Skeletal muscle satellite cell (primary cell): ENCODE measurements around the gene MARK1.

Source experiments
- H3K27me3 ChIP-seq: 2 replicates; pipeline ENCODE4 v1.7.0; 2013; ENCODE audit warnings: low read length; ENCODE audit not compliant: control insufficient read depth, insufficient read depth
- H3K36me3 ChIP-seq: 2 replicates; pipeline ENCODE4 v1.7.0; 2013; ENCODE audit warnings: mild to moderate bottlenecking, control low read depth, low read length; ENCODE audit not compliant: insufficient read depth
- H3K4me1 ChIP-seq: 2 replicates; pipeline ENCODE4 v1.7.0; 2013; ENCODE audit warnings: low read length; ENCODE audit not compliant: control insufficient read depth, insufficient read depth
- H3K4me2 ChIP-seq: 2 replicates; pipeline ENCODE4 v1.7.0; 2013; ENCODE audit warnings: mild to moderate bottlenecking, low read length
- H3K4me3 ChIP-seq: 2 replicates; pipeline ENCODE4 v1.7.0; 2013; ENCODE audit warnings: low read length
- H3K9ac ChIP-seq: 2 replicates; pipeline ENCODE4 v1.7.0; 2013; ENCODE audit warnings: mild to moderate bottlenecking, low read depth, low read length, moderate library complexity
- H3K9me3 ChIP-seq: replicated peaks from 2 replicates; pipeline ENCODE4 v1.7.0; 2013; ENCODE audit warnings: mild to moderate bottlenecking, control low read depth, low read length

MARK1 gene

DNA sequence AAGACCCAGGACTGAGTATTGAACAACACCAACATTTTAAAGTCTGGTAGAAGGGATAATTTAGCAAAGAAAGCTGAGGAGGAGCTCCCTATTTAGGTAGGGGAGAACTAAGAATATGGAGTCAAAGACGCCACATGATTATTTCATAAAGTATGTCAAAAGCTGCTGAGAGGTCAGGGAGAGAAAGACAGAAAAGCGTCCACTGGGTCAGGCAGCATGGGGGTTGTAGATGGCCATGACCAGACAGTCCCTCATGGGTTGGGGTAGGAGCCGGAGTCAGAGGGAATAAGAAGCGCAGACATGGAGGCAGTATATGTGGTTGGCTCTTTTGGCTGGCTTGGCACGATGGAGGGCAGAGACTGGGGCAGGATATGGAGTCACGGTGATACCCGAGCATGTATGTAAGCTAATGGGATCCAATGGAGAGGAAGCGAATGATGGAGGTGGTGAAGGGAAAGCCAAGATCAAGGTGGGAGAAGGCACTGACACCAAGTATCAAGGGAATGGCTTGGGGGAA is 167.0 kb downstream of the MARK1 start:
- H3K4me1 ChIP-seq, result peaks cover under 1% of the 10 kb centered on the region
- no peak overlapping the region for H3K4me2 ChIP-seq
- no peaks in the 10 kb centered on the region for H3K36me3 ChIP-seq
- H3K9ac ChIP-seq, result no peak overlapping the region
- no peaks in the 10 kb centered on the region for H3K9me3 ChIP-seq
- no peak overlapping the region for H3K4me3 ChIP-seq
- H3K27me3 ChIP-seq, result peaks cover 16% of the 10 kb centered on the region

DNA sequence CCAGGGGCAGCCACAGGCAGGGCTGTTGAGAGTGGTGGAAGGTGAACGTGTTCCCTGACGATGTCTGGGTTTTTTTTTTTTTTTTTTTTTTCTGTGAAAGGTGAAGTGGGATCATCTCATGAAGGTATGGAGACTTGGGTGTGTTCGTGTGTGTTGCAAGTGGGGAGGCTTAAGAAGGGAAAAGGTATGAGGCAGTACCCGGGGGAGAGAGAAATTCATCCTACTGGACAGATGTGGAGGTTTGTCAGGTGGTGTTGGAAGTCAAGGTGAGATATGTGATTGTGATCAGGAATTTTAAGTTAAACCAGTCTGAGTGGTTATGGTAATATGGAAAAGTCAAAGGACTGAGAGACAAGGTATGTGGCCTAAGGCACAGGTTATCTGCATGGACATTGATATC is 167.5 kb downstream of the MARK1 start:
- peaks cover 16% of the 10 kb centered on the region for H3K27me3 ChIP-seq
- H3K36me3 ChIP-seq, result no peaks in the 10 kb centered on the region
- H3K4me3 ChIP-seq, result no peak overlapping the region
- no peaks in the 10 kb centered on the region for H3K4me1 ChIP-seq
- H3K9ac ChIP-seq, result no peak overlapping the region
- no peaks in the 10 kb centered on the region for H3K9me3 ChIP-seq
- no peak overlapping the region for H3K4me2 ChIP-seq

DNA sequence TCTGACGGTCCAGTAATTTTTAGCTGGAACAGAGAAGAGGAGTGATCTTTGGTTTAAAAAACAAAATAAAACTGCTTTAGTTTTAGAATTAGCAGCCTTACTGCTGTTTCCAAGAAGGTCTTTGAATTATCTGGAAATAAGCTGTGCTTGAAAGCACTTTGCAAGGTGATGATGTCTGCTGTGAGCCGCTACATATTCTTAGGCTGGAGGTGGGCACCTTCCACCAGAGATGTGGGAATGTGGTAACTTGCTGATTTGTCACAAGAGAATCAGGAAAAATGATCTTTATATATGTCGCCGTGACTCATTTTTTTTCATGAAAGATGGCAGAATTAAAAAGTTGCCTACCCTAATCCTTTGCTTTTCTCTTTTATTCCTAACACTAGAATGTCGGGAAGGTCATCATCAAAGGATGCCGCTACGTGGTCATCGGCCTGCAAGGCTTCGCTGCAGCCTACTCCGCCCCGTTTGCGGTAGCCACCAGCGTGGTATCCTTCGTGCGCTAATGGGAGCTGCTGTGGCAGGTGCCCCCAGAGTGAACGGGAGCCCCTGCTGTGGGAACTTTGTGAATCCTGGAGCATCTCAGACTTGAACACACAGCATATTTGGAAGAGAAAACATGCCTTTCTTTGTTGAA is 168.4 kb downstream of the MARK1 start:
- H3K9ac ChIP-seq, result no peak overlapping the region
- H3K36me3 ChIP-seq, result no peaks in the 10 kb centered on the region
- no peak overlapping the region for H3K4me2 ChIP-seq
- no peaks in the 10 kb centered on the region for H3K4me1 ChIP-seq
- peaks cover 8% of the 10 kb centered on the region for H3K27me3 ChIP-seq
- no peaks in the 10 kb centered on the region for H3K9me3 ChIP-seq
- no peak overlapping the region for H3K4me3 ChIP-seq

DNA sequence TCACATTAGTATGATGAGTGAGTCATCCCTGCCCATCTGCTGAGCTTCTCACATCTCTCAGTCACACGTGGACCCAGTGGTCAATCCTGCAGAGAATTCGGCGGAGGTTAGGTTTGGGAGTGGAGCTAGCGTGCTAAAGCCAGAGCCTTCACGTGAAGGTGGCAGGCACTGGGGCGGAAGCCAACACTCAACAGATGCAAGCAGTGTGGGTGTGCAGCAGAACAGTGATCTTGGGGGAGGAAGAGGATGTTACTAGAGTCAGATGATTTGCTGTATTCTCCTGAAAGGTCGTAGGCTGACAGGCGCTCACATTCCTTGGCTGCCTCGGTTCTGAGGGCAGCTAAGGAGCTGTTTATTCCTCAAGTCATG is 168.9 kb downstream of the MARK1 start:
- Histone ChIP-seq H3K36me3 (no peaks in the 10 kb centered on the region), H3K4me3 (no peak overlapping the region), H3K9ac (no peak overlapping the region), H3K4me1 (no peaks in the 10 kb centered on the region), H3K4me2 (no peak overlapping the region), H3K9me3 (no peaks in the 10 kb centered on the region), H3K27me3 (peaks cover 3% of the 10 kb centered on the region)

DNA sequence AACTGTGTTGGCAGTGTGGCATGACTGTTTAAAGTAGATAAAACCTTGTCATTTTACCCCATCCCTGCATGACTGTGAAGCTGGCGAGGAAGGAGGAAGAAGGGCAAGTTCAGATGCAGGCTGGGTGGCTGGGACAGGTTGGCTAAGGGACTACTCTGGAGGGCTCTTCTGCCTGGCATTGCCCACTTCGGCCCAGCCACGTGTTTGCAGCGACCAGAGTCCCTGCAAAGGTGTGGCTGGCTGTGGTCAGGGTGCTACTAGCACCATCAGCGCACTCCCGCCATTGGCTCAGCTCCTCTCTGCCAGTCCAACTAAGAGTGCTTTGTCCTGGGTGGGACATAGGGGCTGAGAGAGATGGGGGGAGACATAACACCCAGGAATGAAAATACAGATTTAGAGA is 169.4 kb downstream of the MARK1 start:
- no peaks in the 10 kb centered on the region for H3K4me1 ChIP-seq
- no peaks in the 10 kb centered on the region for H3K9me3 ChIP-seq
- H3K4me2 ChIP-seq, result no peak overlapping the region
- no peaks in the 10 kb centered on the region for H3K27me3 ChIP-seq
- no peak overlapping the region for H3K4me3 ChIP-seq
- no peaks in the 10 kb centered on the region for H3K36me3 ChIP-seq
- H3K9ac ChIP-seq, result no peak overlapping the region

DNA sequence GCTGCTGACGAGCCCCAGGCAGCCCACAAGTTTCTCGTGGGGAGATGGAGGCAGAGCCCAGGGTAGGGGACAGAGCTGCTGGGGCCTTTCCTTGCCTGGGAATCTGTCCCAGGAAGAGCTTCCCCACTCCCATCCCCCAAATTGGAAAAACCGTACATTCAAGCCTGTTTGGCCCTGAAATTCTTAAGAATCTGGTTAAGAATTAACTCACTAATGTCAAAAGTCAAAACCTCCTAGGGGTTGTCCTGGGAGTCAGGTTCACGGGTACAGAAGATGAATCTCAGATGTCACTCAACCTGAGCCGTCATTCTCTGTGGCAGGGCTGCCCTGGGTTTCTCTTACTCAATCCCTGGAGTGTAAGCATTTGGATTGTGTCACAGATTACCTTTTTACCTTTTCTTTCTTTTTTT is 170.7 kb downstream of the MARK1 start:
- H3K9ac ChIP-seq, result no peak overlapping the region
- H3K9me3 ChIP-seq, result no peaks in the 10 kb centered on the region
- no peaks in the 10 kb centered on the region for H3K27me3 ChIP-seq

DNA sequence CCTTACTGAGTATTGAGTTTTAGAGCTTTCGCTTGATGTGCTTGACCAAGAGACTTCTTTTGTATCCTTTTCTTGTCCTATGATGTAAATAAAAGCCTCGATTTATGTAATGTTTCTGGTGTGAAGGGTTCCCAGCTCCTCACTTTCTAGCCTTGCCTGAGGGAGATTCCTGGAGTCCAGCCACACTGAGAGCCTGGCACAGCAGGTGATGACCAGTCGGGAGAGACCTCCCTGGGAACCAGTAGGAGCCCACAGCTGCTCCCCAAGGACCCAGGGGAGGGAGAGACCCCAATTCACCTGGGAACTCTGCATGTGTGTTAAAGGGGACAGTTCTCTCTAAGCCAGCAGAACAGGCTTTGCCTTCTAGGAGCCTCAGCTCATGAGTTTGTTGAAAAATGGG is 171.1 kb downstream of the MARK1 start:
- Histone ChIP-seq H3K36me3 (no peaks in the 10 kb centered on the region), H3K27me3 (no peaks in the 10 kb centered on the region), H3K9ac (no peak overlapping the region), H3K4me2 (no peak overlapping the region), H3K9me3 (no peaks in the 10 kb centered on the region), H3K4me3 (no peak overlapping the region), H3K4me1 (no peaks in the 10 kb centered on the region)

More for the DNA sequence above, 170.7 kb downstream of the MARK1 start:
- H3K36me3 ChIP-seq, result no peaks in the 10 kb centered on the region
- no peak overlapping the region for H3K4me3 ChIP-seq
- no peaks in the 10 kb centered on the region for H3K4me1 ChIP-seq
- no peak overlapping the region for H3K4me2 ChIP-seq

DNA sequence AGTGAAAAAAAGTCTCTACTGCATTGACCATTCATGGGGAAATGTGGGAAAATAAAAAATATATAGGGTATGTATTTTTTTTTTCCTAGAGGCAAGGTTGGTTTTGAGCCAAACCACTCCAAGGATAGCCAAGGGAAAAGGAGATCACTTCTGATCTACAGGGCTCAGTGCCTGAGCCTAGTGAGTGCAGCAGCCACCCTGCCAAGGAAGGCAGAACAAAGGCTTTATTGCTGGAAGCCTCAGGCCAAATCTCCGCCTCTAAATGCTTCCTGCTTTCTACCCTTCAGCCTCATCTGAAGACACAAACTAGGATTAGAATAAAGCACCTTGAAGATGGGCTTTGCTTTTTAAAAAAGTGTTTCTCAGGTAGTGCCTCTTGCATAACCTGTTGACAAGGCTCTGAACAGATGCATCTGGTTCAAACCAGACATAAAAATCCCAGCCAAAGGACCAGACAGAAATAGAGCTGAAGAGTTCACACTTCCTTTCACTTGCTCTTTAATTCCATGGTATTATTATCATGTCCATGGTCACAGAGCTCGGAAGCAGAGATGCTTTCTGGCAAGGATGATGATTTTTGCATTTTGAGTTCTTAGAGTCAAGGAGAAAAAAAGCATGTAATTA is 172.7 kb downstream of the MARK1 start:
- Histone ChIP-seq H3K4me2 (no peak overlapping the region), H3K4me1 (no peaks in the 10 kb centered on the region), H3K27me3 (no peaks in the 10 kb centered on the region), H3K9ac (no peak overlapping the region), H3K4me3 (no peak overlapping the region), H3K36me3 (no peaks in the 10 kb centered on the region), H3K9me3 (no peaks in the 10 kb centered on the region)

DNA sequence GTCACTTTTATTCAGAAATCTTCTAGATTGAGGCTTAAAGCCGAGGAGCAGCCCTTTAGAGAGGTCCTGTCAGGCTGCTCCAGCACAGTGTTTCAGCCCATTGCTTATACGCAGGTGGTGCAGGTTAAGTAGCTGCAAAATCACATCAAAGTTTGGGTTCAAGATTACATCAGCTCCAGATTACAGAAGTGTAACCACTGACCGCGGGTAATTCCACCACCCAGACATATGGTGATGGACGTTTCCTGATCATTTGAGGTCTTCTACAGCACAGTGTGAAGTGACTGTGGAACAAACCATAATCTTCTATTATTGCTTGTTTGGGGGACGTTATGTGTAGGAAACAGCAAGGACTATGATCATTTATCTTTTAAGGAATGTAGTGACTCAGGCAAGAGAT is 174.0 kb downstream of the MARK1 start:
- H3K4me3 ChIP-seq, result no peak overlapping the region
- H3K4me1 ChIP-seq, result no peaks in the 10 kb centered on the region
- H3K36me3 ChIP-seq, result no peaks in the 10 kb centered on the region
- no peak overlapping the region for H3K4me2 ChIP-seq
- no peaks in the 10 kb centered on the region for H3K9me3 ChIP-seq
- no peaks in the 10 kb centered on the region for H3K27me3 ChIP-seq
- no peak overlapping the region for H3K9ac ChIP-seq

DNA sequence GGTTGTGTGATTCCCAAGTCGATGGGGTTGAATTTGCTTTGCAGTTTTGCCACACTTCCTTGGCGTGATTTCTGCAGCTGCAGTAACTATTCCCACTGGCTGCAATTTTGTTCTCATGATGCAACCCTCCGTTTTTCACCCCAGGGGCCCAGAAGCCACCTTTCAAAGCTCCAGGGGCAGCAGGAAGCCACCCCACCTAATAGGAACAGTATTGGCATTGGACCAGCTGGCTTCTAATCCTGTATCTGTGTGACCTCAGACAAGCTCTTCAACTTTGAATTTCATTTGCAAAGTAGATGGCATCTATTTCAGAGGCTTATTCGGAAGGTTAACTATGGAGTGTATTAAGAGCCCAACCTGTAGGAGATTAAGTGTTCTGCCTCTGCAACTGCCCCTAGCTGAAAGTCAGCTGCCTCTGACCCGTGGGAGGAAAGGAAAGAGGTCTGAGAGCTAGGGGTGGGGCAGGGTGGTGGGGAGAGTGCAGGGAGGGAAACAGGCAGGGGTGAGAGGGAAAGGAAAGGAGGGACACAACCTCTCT is 174.9 kb downstream of the MARK1 start:
- Histone ChIP-seq H3K27me3 (no peaks in the 10 kb centered on the region), H3K9me3 (no peaks in the 10 kb centered on the region), H3K4me2 (no peak overlapping the region), H3K9ac (no peak overlapping the region), H3K36me3 (no peaks in the 10 kb centered on the region), H3K4me1 (no peaks in the 10 kb centered on the region), H3K4me3 (no peak overlapping the region)

DNA sequence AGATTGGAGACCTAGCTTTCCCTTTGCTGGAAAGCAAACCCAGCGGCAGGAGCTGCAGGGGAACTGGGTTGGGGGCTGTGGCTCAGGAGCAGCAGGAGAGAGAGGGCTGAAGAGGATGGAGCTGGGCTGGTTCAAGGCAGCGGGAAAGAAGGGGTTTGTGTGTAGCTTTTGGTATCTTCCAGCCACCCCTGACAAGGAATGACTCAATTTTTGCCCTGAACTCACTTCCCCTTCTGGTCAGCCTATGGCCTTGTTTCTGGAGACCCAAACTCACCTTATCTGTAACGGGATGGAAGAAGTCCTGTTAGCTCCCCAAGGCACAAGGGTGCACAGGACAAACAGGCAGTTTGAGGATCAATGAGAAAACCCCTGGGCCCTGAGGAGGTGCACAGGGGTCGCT is 175.4 kb downstream of the MARK1 start:
- H3K4me1 ChIP-seq, result no peaks in the 10 kb centered on the region
- no peaks in the 10 kb centered on the region for H3K9me3 ChIP-seq
- no peaks in the 10 kb centered on the region for H3K27me3 ChIP-seq
- H3K4me3 ChIP-seq, result no peak overlapping the region
- H3K9ac ChIP-seq, result no peak overlapping the region
- H3K36me3 ChIP-seq, result no peaks in the 10 kb centered on the region
- H3K4me2 ChIP-seq, result no peak overlapping the region

DNA sequence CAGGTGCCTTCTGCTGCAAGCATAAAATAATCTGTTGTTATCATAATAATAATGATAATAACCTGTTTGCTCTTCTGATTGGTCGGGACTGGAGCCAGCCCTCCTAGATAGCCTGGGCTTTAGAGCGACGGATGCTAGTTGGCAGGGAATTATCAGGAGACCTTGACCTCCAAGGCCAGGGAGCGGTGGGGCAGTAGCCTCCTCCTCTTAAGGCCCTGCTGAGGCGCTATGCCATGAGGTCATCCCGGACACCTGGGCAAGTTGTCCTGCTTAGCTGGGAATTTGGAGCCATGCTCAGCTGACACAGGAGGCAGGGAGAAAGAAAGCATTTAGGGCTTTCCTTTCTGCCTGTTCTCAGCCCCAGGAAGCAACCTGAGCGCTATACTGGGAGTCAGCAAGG is 177.8 kb downstream of the MARK1 start:
- H3K9me3 ChIP-seq, result no peaks in the 10 kb centered on the region

More for the DNA sequence above, 177.8 kb downstream of the MARK1 start:
- H3K4me3 ChIP-seq, result no peak overlapping the region
- H3K9ac ChIP-seq, result no peak overlapping the region
- H3K4me2 ChIP-seq, result no peak overlapping the region
- H3K4me1 ChIP-seq, result no peaks in the 10 kb centered on the region
- H3K36me3 ChIP-seq, result no peaks in the 10 kb centered on the region
- no peaks in the 10 kb centered on the region for H3K27me3 ChIP-seq
